ENCODE data around the gene DGCR2. TPM values are rescaled to one million over a fixed set of nuclear protein-coding genes. Genes with fewer than 3 reads are reported as not detected.

DGCR2 gene
- total and polyA plus RNA-seq, 2 experiments from 2014 or later, result 18.5 to 83.0 TPM

- no peak overlapping the region for H2AFZ ChIP-seq
- TF ChIP-seq STAT1 (IDR thresholded peaks at IDR 0.05; ENCODE audit: unreplicated experiment) (no peak), CTCF (conservative IDR thresholded peaks at IDR 0.05; ENCODE audit: low read depth in 2 of 2) (no peak), ZNF462 (CRISPR knock-in tag; IDR thresholded peaks at IDR 0.05) (no peak), EZH2 (IDR thresholded peaks at IDR 0.05; ENCODE audit: low read depth, unreplicated experiment) (no peak), ETS1 (IDR thresholded peaks at IDR 0.05) (no peak), ZNF331 (CRISPR knock-in tag; IDR thresholded peaks at IDR 0.05; ENCODE audit: low read depth) (no peak), EZH2phosphoT487 (IDR thresholded peaks at IDR 0.05; ENCODE audit: unreplicated experiment) (no peak), ZNF114 (CRISPR knock-in tag; IDR thresholded peaks at IDR 0.05) (no peak), NANOG (IDR thresholded peaks at IDR 0.05; ENCODE audit: borderline replicate concordance) (no peak), POLR2AphosphoS5 (IDR thresholded peaks at IDR 0.05; ENCODE audit: low read depth) (no peak), JUNB (IDR thresholded peaks at IDR 0.05; ENCODE audit: unreplicated experiment) (no peak), REST (IDR thresholded peaks at IDR 0.05; ENCODE audit: unreplicated experiment) (no peak), CREB1 (CRISPR knock-in tag; IDR thresholded peaks at IDR 0.05; ENCODE audit: low read depth) (no peak)
- H3K27ac ChIP-seq (ENCODE audit: low read depth), result no peak overlapping the region
- H3K79me2 ChIP-seq (replicated peaks; ENCODE audit: insufficient read depth), result no peaks in the 10 kb centered on the region
- no peak overlapping the region for H3K4me3 Mint-ChIP-seq
- no peaks in the 10 kb centered on the region for H3K36me3 Mint-ChIP-seq (ENCODE audit: low read depth)
- no peak overlapping the region for H3K27ac Mint-ChIP-seq
- no peak for DNase-seq (ENCODE audit: low spot score)
- no peaks in the 10 kb centered on the region for H3K4me1 ChIP-seq (ENCODE audit: insufficient read depth)
- no peaks in the 10 kb centered on the region for H3K4me1 Mint-ChIP-seq
- H3F3A ChIP-seq (replicated peaks; ENCODE audit: low read depth), result no peaks in the 10 kb centered on the region
- no peaks in the 10 kb centered on the region for H3K36me3 ChIP-seq (ENCODE audit: insufficient read depth)
- H3K9me3 Mint-ChIP-seq, result no peaks in the 10 kb centered on the region
- H3K27me3 ChIP-seq (ENCODE audit: insufficient read depth), result no peaks in the 10 kb centered on the region
- H3K4me3 ChIP-seq, result no peak overlapping the region
- H3K4me2 ChIP-seq, result no peak overlapping the region
- no peaks in the 10 kb centered on the region for H3K27me3 Mint-ChIP-seq (ENCODE audit: insufficient read depth, low read depth, poor library complexity)
- ATAC-seq, result no peak
- no peaks in the 10 kb centered on the region for H3K9me2 ChIP-seq (ENCODE audit: insufficient read depth)
- H4K20me1 ChIP-seq (replicated peaks; ENCODE audit: insufficient read depth), result no peaks in the 10 kb centered on the region
Observed at GRCh38 chr22:19003508-19003907, 118.7 kb downstream of the DGCR2 start.

Measured in GM23338 (cell line).